ENCODE results near the gene OTUD5.
A peak's percentile ranks its signal among the peaks of the same experiment; 100 is the strongest.

GRCh38 chrX:48957827-48958634 lies 624 bp upstream of the OTUD5 start:
- TF ChIP-seq JUNB (IDR thresholded peaks at IDR 0.05) (no peak), CHD2 (IDR thresholded peaks at IDR 0.05; ENCODE audit: low read length, partially characterized antibody) (no peak), CTCF (IDR thresholded peaks at IDR 0.05) (no peak), SREBF2 (IDR thresholded peaks at IDR 0.05) (no peak), HDAC2 (IDR thresholded peaks at IDR 0.05) (no peak), POLR2A (IDR thresholded peaks at IDR 0.05; ENCODE audit: low read length) (peak; percentile 27; the same call in 1 of the 2 replicates), ESRRA (IDR thresholded peaks at IDR 0.05; ENCODE audit: borderline replicate concordance, low read length) (no peak), RFX5 (IDR thresholded peaks at IDR 0.05) (peak; percentile 87), EP300 (IDR thresholded peaks at IDR 0.05) (no peak), REST (IDR thresholded peaks at IDR 0.05) (no peak; the same call in 1 of the 2 replicates), POLR2AphosphoS2 (conservative IDR thresholded peaks at IDR 0.05; ENCODE audit: low read length) (no peak)

Data from A549 (cell line).